Renal cortex interstitium (tissue), 11 donors: ENCODE results near the gene SSR1. TPM values are rescaled to one million over a fixed set of nuclear protein-coding genes. Genes with fewer than 3 reads are reported as not detected.
"Not testable (repeated sequence)": the region's sequence is repeated elsewhere in the genome, so short reads cannot be mapped to it uniquely, and the experiment has no call there.

ENCODE experiments used
- DNase-seq, 11 donors: peaks; one replicate each; pipeline ENCODE4 v3.0.0-alpha.2; 2013; ENCODE audit warnings: low read depth in 9 of 11, low spot score in 4 of 11; ENCODE audit errors: extremely low read depth in 1 of 11
- polyA plus RNA-seq, 3 donors: library from polyadenylated mRNA; unstranded; fragments of 120-200 nt; gene quantifications; one replicate each; pipeline ENCODE4 v1.2.1, GENCODE V29; 2013; ENCODE audit not compliant: insufficient read length in 3 of 3

The SSR1 gene
- polyA plus RNA-seq, 3 donors: 124 to 133 (median 128) TPM

DNA sequence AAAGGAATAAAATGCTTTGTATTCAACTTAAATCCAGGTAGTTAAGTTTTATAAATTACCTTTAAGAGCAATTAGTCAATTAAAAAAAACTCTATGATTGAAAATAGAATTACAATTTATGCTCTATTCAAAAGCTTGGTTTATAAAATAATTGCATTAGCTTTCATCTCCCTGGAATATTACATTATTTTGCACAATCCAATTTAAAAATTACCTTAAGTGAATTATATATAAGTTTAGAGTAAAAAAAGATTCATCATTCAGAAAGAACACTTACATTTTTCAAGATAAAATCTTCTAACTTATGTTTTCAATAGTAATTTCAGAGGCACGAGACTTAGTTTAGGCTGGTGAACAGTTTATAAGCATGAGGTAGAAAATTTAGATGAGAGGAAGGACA lies 14.9 kb downstream of the SSR1 start:
- DNase-seq: no peak

DNA sequence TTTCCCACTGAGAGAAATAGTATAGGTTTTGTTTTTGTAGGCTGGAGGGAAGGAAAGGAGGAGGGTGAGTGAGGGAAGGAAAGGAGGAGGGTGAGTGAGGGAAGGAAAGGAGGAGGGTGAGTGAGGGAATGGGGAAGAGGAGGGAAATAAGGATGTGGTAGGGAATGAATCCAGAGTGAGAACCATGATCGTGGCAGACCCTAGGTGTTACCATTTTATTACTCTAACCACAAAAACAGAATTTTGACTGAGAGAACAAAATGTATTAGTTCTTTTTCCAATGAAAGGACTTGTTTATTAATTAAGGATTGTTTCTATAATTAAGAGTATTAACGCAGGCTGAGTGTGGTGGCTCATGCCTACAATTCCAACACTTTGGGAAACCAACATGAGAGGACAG lies 16.4 kb downstream of the SSR1 start:
- DNase-seq: no peak

DNA sequence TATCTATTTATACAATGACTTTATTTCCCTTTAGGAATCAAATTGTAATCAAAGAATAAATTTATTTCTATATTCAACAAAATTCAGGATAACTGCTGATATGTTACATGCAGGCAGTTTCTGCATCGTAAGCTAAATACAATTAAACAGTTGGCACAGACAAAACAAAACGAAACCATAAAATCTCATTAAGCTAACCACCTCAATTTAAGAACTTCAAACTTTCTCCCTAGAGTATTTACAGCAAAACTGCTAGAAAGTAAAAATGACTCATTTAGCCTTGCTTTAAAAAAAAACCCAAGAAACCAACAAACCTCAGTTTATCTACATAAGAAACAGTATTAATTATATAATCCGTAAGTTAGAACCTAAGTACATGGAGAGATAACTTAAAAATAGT lies 17.1 kb downstream of the SSR1 start:
- DNase-seq: no peak

DNA sequence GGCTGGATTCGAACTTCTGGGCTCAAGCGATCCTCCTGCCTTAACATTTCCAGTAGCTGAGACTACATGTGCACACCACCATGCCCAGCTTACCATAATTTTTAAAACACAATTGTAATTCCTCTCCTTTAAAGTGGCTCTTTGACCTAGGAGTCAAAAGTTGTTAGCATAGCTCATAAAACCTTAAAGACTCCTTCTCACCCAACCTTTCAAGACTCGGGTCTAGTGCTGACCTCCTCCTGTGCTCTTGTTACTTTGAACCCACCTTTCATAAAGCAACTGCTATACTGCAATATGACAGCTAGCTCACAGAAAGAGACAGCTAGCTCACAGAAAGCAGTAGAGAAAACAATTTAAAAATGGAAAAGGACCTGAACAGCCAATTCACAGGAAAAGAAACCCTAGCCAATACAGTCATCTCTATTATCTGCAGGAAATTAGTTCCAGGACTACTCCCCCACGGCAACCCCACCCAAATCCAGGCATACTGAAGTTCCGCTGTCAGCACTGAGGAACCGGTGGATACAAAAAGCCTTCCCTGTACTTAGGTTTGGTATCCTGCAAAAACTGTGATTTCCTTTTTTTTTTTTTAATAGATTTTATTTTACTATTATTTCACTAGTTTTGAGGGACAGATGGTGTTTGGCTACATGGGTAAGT lies 20.3 kb downstream of the SSR1 start:
- DNase-seq: no peak

DNA sequence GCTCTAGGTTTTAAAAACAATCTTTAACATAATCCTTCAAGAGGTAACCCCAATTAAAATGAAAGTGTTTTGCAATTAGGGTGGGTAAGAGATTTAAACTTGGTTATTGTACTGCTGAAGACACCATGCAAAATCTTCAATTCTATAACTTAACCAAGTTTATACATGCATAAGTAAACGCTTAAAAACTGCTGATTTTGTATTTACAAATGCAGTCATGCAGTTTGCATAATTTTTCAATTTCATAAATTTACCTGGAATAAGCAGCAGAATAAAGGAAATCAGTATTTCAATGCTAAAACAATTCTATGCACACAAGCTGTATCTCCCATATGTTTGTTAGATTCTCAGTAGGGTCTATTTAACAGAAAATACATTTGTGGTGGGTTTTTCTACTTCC lies 22.9 kb downstream of the SSR1 start:
- no peak for DNase-seq

DNA sequence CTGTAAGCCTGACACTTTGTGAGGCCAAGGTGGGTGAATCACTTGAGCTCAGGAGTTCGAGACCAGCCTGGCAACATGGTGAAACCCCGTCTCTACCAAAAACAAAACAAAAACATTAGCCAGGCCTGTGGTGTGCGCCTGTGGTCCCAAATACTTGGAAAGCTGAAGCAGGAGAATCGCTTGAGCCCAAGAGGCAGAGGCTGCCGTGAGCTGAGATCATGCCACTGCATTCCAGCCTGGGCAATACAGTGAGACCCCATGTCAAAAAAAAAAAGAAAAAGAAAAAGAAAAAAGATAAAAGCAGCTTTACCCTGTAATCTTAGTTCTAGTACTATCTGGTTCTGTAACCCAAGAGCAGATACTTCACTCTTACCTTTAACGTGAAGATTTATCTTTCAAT lies 27.6 kb downstream of the SSR1 start:
- no peak for DNase-seq

DNA sequence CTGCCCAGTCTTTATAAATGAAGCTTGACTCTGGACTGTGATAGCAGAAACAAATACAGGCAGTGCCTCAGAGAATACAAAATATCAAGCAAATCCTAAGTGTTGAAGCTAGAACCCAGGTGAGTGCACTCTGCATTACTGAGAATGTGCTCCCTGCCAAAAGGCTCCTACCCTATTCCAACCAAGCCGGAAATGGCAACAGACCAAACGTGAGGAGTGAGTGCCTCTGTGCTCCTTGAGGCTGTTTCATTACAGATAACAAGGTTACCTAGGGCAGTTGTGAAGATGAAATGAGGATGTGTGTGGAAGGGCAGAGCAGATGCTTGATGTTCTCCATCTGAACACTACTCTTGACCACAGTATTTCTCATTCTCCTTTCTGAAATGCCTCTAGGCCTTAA lies 29.3 kb downstream of the SSR1 start:
- DNase-seq: no peak

DNA sequence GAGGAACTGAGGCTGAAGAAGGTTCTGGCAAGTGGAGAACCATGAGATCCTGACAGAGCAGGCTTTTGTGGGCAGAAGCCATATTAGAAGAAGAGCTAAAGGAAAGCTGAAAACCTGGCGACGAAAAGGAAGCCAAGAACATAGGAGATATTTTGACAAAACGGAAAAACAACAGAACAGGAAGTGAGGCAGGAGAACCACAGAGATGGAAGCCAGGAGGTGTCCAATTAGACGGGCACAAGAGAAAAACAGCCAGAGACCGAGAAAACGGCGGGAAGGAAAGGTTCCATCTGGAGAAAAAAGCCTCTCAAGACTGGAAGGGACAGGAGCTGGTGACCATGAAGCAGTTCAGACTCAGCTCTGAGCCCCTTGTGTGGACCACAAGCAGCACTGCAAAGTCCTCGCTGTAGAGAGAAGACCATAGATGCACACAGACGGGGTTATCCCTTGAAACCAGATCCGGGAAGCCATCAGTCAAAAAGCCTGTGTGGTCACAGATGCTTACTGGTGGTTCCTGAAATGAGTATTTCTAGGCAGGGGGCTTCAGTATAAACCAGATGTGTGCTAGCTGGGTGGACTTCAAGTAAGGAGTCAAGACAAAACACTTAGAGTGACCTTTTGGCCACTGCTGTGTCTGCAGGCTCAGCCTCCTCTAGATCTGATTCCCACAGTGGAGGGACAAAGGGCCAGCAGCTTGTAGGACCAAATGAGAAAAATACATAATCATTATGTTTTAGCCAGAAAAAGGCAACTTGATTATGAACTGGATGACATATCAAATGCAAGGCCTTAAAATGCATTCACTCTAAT lies 30.7 kb downstream of the SSR1 start:
- DNase-seq: no peak

DNA sequence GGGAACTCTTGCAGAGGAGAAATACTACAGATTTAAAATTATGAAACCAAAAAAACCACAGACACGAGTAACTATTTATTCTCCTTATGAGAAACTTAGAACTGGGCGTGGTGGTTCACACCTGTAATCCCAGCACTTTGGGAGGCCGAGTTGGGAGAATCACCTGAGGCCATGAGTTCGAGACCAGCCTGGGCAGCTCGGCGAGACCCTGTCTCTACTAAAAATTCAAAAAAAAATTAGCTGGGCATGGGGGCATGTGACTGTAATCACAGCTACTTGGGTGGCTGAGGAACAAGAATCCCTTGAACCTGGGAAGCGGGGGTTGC lies 36.8 kb downstream of the SSR1 start:
- no peak for DNase-seq

DNA sequence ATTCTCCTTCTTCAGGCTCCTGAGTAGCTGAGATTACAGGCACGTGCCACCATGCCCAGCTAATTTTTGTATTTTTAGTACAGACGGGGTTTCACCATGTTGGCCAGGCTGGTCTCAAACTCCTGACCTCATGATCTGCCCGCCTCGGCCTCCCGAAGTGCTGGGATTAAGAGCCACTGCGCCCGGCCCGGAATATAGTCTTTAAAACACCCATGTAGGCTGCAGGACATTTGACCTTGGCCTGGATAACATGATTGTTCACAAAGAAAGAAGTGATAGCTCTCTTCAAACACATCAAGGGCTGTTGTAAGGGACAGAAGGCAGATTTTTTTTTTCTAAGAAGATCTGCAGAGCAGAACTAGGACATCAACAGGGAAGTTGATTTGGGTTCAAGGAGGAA lies 38.5 kb downstream of the SSR1 start:
- not testable (repeated sequence) for DNase-seq

DNA sequence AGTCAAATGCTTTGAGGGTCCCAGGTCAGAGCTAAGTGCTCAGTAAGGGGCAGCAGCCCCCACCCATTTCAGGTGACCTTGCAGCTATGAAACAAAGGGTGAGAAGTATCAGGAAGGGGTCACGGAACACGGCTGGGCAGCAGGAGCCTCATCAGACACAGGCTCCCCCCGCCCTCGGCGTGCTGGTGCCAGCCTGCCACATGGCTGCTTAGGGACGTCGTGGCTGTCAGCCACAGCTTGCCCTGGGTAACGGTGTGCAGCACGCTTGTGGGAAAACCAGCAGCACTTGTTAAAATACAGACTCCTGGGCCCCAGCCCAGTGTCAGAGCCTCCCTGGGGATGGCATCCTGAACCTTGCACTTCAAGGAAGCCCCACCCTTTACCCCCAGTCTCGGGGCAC lies 39.3 kb downstream of the SSR1 start:
- DNase-seq: no peak

DNA sequence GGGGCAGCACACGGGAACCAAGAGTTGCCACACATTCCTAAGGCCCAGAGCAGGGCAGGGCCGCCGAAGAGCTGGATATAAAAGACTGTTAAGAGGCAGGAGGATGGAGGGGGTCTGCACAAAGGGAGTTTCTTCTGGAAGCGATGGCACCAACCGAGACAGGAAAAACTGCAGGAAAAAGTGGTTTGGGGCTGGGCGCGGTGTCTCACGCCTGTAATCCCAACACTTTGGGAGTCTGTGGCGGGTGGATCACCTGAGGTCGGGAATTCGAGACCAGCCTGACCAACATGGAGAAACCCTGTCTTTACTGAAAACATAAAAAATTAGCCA lies 41.8 kb downstream of the SSR1 start:
- DNase-seq: no peak

DNA sequence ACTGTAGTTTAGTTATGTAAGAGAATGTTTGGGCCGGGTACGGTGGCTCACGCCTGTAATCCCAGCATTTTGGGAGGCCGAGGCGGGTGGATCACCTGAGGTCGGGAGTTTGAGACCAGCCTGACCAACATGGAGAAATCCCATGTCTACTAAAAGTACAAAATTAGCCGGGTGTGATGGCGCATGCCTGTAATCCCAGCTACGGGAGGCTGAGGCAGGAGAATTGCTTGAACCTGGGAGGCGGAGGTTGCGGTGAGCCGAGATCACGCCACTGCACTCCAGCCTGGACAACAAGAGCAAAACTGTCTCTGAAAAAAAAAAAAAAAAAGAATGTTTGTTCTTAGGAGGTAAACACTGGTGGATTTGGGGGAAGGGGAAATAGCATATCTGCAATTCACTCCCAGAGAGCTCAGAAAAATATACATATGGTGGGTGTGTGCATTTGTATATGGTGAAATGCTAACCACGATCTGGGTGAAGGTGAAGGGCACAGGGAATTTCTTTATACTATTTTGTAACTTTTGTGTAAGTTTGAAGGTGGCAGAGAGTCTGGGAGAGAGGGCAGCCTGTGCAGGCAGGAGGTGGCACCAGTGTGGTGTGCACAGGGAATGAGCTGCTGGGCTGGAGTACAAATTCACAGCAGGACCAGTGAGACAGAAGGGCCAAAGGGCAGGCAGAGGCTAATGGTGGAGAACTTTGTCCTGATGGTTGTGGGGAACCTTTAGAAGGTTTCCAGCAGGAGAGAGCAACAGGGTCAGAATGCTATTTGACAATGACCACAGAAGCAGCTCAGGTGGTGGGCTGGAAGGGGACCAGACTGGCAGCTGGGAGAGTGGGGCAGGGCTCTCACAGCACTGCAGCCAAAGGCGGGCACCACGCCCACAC lies 42.4 kb downstream of the SSR1 start:
- DNase-seq: no peak

DNA sequence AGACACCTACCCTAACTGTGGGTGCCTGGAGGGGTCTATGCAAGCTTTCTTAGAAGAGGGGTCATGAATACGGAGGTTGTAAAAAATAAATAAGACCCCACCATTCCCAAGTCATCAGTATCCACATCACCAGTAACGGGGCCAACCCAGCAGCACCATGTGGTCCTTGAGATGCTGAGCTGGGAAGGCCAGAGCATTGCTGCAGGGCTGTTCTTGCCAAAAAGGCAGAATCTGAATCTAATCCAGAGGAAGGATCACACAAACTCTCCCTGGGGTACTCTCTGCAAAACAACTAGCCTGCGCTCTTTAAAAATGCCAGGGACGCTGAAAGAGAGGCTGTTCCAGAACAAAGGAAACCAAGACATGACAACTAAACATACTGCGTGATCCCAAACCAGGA lies 43.2 kb downstream of the SSR1 start:
- no peak for DNase-seq

DNA sequence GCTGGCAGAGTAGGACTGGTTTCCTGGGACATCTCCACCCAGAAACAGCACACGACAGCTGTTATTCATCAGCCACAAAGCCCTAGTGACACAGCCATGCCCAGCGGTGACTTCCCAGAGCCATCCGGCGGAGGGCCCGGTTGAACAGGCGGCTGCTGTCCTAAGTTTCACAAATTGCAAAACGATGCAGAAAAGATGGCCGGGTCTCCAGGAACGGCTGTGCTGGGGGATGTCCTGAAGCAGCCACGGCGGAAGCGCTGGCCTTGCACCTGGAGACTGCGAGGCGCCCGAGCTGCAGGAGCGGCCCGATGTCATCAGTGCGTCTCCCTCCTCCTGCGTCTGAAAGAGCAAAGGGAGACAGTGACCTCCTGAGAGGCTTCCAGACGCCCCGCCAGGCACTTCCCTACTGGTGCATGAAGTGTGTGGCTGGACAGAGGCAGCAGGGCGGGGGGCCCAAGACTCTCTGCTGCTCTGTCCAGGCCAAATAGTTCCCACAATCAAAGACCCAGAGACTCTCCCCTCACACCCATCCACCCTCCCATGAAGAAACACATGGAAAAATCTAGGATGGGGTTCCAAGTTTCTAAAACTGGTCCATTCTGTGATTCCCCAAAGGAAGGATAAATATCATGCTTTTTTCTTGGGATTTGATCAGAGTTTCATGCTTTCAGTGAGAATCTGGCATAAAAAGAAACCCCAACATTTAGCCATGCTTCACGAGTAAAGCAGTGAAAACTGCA lies 44.0 kb downstream of the SSR1 start:
- no peak for DNase-seq

DNA sequence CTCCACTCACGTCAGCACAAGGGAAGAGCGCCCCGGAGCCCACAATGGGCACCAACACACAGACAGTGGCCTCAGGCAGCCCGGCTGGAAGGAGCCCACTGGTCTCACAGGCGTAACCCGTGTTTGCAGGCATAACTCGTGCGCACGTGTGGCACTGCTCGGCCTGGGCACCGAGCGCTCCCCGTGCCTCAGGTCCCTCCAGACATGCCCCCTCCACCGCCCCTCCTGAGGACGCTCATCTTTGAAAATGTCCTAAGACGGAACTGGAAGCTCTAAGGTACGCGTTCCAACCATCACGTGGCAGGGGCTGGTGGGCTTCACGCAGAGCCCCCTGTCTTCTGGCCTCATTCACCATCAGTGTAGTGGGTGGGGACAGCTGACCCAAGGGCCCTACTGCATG lies 44.6 kb downstream of the SSR1 start:
- no peak for DNase-seq

DNA sequence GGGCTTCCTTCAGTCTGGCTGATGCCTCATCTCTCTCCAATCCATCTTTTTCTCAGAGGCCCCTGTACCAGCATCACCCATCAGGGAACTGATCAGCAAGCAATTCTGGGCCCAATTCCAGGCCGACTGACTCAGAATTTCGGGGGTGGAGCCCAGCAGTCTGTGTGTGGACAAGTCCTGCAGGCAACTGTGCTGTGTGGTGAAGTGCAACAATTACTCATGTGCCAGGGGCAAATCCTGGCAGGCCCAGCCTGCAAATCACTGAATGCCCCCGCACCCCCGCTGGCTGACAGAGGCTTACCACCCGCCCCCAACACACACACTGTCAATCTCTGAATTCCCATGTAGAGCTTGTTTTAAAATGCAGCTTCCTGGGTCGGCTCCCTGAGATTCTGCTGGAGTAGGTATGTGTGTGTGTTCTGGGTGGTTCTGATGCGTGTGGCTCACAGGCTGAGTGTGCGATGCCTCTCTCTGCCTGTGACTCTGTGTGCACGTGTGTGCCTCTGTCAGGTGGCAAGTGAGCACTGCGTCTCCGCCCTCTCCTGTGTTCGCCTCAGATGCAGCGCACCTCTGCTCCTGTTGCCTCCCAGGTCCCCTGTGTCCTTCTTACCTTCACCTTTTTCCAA lies 45.4 kb downstream of the SSR1 start:
- no peak for DNase-seq

DNA sequence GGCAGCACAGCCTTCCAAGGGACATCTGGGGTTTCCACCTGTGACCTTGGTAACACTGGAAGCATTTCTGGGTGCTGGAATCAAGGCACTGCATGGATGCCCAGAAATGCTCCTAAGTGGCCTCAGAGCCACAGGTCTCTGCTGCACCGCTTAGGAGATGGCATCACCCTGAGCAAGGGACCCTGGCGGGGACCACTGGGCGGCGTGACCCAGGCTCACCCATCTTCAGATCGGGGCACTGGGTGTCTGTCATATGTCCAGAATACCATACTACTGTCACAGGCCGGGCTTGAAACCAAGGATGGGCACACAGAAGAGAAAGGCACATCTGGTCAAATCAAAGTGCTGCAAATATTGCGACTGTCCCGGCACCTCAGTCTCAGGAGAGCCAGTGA lies 45.9 kb downstream of the SSR1 start:
- DNase-seq: no peak

DNA sequence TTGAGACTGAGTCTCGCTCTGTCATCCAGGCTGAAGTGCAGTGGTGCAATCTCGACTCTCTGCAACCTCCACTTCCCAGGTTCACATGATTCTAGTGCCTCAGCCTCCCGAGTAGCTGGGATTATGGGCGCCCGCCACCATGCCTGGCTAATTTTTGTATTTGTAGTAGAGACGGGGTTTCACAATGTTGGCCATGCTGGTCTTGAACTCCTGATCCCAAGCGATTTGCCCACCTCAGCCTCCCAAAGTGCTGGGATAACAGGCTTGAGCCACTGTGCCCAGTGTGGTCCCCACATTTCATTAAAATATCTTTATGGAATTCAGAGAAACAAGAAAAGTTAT lies 47.6 kb downstream of the SSR1 start:
- not testable (repeated sequence) for DNase-seq
